ENCODE results near the gene AKT1. TPM values are rescaled to one million over a fixed set of nuclear protein-coding genes. Genes with fewer than 3 reads are reported as not detected.
"Not testable (repeated sequence)": the region's sequence is repeated elsewhere in the genome, so short reads cannot be mapped to it uniquely, and the experiment has no call there.

The AKT1 gene
- total RNA-seq, 2 donors from 2014 or later, result 158 to 162 TPM

DNA sequence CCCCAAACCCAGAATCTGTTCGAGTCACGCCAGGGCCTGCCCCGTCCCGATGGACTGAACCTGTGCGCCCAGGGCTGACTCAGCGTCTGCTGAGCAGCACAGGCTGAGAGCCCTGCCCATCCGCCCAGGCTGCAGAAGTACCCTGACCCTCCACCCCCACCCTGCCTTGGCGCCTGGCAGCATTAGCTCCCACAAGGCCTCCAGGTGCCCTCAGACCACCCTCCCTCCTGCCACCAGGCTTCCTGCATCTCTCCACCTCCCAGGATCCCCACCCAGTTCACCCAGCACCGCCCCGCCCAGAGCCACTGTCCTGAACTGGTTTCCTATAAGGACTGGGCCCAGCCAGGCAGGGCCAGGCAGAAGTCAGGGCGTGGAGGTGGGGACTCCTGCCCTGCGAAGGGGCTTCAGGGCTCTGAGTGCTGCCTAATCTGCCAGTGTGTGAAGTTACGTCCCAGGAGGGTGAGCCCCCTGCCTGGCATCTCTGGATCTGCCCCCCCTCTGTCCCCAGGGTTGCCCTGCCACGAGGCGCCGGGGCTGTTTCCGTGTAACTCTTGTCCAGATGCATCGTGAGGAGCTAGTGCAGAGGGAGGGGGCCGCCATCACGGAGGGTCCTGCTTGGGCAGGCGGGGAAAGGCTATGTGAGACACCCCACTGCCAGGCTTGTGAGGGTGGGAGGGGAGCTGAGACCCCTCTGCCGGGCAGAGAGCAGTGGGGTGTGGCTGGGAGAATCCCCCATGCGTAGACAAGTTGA lies 62.4 kb downstream of the AKT1 start:
- H3K27ac ChIP-seq, result peak overlapping the region; percentile 91 to 95
- peaks cover 40 to 75% of the 10 kb centered on the region in 2 donors for H3K4me1 ChIP-seq (ENCODE audit: control insufficient read depth in 1 of 2, low read depth in 2 of 2)
- H3K27me3 ChIP-seq (replicated peaks; ENCODE audit: insufficient read depth), result no peaks in the 10 kb centered on the region
- DNase-seq (ENCODE audit: low spot score) (no peak), ATAC-seq (ENCODE audit: insufficient number of reproducible peaks, low FRiP score, low read depth) (no peak)
- TF ChIP-seq, protein P1, sequence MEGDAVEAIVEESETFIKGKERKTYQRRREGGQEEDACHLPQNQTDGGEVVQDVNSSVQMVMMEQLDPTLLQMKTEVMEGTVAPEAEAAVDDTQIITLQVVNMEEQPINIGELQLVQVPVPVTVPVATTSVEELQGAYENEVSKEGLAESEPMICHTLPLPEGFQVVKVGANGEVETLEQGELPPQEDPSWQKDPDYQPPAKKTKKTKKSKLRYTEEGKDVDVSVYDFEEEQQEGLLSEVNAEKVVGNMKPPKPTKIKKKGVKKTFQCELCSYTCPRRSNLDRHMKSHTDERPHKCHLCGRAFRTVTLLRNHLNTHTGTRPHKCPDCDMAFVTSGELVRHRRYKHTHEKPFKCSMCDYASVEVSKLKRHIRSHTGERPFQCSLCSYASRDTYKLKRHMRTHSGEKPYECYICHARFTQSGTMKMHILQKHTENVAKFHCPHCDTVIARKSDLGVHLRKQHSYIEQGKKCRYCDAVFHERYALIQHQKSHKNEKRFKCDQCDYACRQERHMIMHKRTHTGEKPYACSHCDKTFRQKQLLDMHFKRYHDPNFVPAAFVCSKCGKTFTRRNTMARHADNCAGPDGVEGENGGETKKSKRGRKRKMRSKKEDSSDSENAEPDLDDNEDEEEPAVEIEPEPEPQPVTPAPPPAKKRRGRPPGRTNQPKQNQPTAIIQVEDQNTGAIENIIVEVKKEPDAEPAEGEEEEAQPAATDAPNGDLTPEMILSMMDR (IDR thresholded peaks at IDR 0.05), result no peak
- no peaks in the 10 kb centered on the region for H3K36me3 ChIP-seq
- H3K9me3 ChIP-seq, result no peaks in the 10 kb centered on the region
- no peak overlapping the region for H3K4me3 ChIP-seq

DNA sequence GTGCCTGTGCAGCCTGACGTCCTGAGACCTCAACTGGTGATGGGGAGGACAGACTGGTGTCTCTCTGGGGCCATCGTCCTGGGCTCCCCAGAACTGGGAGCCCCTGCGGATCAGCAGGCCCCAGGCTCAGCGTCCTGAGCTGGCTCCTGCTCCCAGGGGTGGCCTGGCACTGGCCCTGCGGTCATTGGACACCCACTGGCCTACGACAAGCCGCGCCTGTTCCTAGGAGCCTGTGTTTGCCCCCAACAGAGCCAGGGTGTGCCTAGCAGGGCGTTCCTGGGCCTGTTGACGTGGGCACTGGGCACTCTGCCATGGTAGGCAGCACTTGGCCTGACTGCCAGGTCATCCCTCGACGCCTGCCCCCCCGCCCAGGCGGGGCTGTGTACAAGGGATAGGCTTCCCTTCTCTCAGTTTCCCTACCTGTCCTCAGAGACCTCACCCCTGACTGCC lies 63.2 kb downstream of the AKT1 start:
- no peaks in the 10 kb centered on the region for H3K36me3 ChIP-seq
- ATAC-seq (ENCODE audit: insufficient number of reproducible peaks, low FRiP score, low read depth), result no peak
- no peak overlapping the region for H3K4me3 ChIP-seq
- no peaks in the 10 kb centered on the region for H3K27me3 ChIP-seq (replicated peaks; ENCODE audit: insufficient read depth)
- TF ChIP-seq, protein P1 (IDR thresholded peaks at IDR 0.05), result no peak
- H3K9me3 ChIP-seq, result no peaks in the 10 kb centered on the region
- no peak for DNase-seq (ENCODE audit: low spot score)
- H3K27ac ChIP-seq, result peak overlapping the region; percentile 91 to 95
- peaks cover 39 to 69% of the 10 kb centered on the region in 2 donors for H3K4me1 ChIP-seq (ENCODE audit: control insufficient read depth in 1 of 2, low read depth in 2 of 2)

DNA sequence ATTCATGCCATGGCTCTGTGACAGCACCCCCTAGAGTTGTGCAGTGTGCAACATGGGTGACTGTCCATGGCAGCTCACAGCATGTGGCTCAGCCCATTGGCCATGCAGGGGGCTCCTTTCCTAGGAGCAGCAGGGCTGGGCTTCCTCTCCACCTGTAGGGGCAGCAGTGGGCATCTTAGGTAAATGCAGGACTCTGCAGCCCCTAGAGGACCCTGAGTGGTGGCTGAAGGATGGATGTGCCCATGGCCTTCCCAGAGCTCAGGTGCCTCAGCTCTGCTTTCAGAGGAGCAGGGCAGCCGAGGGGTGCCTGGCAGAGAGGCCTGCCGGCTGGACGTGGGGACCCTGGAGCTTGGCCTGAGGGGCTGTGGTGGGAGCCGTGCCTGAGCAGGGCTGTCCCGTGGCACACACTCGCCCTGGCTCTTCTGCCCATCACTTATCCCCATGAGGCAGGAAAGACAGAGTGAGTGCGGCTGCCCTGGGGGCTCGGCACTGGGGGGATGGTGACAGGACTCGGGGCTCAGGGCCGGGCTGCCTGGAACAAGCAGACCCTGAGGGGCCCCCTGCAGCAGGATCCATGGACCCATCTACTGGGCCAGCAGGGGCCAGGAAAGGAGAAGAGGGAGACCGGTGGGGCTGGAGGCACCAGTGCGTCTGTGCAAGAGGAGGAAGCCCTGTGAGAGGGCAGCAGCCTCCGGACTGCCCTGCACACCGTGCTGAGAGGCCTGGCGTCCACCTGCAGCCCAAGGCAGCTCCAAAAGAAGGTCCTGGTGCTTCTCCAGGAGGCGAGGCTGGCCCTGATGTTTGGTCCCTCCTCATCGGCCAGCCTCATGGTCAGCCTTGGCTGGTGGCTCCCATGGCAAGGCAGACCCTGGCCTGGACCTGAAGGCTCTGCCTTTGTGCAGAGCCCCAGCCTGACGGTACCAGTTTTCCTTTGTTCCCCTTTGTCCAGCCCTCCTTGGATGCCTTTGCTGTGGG lies 63.9 kb downstream of the AKT1 start:
- no peaks in the 10 kb centered on the region for H3K36me3 ChIP-seq
- H3K4me3 ChIP-seq, result no peak overlapping the region
- no peaks in the 10 kb centered on the region for H3K9me3 ChIP-seq
- H3K27me3 ChIP-seq (replicated peaks; ENCODE audit: insufficient read depth), result no peaks in the 10 kb centered on the region
- no peak for DNase-seq (ENCODE audit: low spot score)
- ATAC-seq (ENCODE audit: insufficient number of reproducible peaks, low FRiP score, low read depth), result no peak
- TF ChIP-seq, protein P1 (IDR thresholded peaks at IDR 0.05), result no peak
- peaks cover 35 to 70% of the 10 kb centered on the region in 2 donors for H3K4me1 ChIP-seq (ENCODE audit: control insufficient read depth in 1 of 2, low read depth in 2 of 2)
- H3K27ac ChIP-seq, result peak overlapping the region; percentile 91 to 95

DNA sequence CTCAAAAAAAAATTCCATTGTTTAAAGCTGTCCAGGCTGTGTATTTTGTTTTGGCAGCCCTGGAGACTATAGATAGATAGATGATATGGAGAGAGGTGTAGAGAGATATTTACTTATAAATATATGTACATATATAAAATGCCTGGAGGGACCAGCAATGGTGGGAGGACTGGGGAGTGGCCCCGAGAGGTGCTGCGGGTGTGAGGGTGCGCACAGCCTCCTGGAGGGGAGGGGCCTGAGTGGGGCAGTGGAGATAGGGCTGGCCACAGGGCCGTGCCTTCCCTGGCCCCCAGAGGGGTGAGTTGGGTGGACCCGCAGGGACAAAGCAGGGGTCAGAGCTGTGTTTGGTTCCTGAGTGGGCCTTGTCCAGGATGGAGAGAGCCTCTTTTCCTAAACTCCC lies 65.1 kb downstream of the AKT1 start:
- Histone ChIP-seq H3K4me3 (no peak overlapping the region), H3K9me3 (no peaks in the 10 kb centered on the region), H3K36me3 (no peaks in the 10 kb centered on the region), H3K27me3 (replicated peaks; ENCODE audit: insufficient read depth) (no peaks in the 10 kb centered on the region), H3K4me1 (ENCODE audit: control insufficient read depth in 1 of 2, low read depth in 2 of 2) (peaks cover 38 to 70% of the 10 kb centered on the region in 2 donors), H3K27ac (peak overlapping the region in 1 of 2 donors; percentile 22)
- TF ChIP-seq, protein P1 (IDR thresholded peaks at IDR 0.05), result no peak
- DNase-seq (ENCODE audit: low spot score) (no peak), ATAC-seq (ENCODE audit: insufficient number of reproducible peaks, low FRiP score, low read depth) (no peak)

DNA sequence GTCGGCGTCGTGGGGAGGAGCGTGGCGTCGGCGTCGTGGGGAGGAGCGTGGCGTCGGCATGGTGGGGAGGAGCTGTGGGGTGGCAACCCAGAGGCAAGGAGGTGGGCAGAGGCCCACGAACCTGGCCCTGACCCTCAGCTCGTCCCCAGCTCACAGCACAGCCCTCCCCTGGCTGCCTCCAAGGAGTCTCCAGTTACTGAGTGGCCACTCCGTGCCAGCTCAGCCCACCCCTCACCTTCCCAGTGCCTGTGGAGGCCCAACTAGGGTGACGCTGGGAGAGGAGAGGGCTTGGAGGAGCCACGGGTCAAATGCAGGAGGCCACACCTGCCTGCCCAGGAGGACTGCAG lies 65.7 kb downstream of the AKT1 start:
- Histone ChIP-seq H3K4me3 (no peak overlapping the region), H3K27ac (no peak overlapping the region)

DNA sequence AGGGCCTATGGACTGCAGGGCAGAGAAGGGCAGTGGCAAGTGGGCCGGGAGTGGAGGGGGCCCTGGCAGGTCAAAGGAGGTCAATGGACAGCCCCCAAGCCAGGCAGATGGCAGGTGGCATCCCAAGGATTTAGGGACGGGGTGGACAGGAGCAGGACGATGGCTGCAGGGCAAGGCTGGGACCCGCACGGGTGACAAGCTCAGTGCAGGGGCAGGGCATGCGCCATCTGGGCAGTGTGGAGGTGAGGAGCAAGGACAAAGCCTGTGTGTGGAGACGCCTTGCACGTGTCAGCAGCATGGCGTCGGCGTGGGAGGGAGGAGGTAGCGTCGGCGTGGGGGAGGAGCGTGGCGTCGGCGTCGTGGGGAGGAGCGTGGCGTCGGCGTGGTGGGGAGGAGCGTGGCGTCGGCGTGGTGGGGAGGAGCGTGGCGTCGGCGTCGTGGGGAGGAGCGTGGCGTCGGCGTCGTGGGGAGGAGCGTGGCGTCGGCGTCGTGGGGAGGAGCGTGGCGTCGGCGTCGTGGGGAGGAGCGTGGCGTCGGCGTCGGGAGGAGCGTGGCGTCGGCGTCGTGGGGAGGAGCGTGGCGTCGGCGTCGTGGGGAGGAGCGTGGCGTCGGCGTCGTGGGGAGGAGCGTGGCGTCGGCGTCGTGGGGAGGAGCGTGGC lies 66.2 kb downstream of the AKT1 start:
- H3K4me3 ChIP-seq; ATAC-seq (ENCODE audit: insufficient number of reproducible peaks, low FRiP score, low read depth); H3K27me3 ChIP-seq (replicated peaks; ENCODE audit: insufficient read depth); H3K9me3 ChIP-seq; H3K36me3 ChIP-seq; H3K27ac ChIP-seq; DNase-seq (ENCODE audit: low spot score): not testable (repeated sequence)
- peaks cover 32 to 69% of the 10 kb centered on the region in 2 donors for H3K4me1 ChIP-seq (ENCODE audit: control insufficient read depth in 1 of 2, low read depth in 2 of 2)

More for the DNA sequence above, 65.7 kb downstream of the AKT1 start:
- TF ChIP-seq, protein P1 (IDR thresholded peaks at IDR 0.05), result no peak
- Histone ChIP-seq H3K27me3 (replicated peaks; ENCODE audit: insufficient read depth) (no peaks in the 10 kb centered on the region), H3K36me3 (no peaks in the 10 kb centered on the region), H3K4me1 (ENCODE audit: control insufficient read depth in 1 of 2, low read depth in 2 of 2) (peaks cover 31 to 70% of the 10 kb centered on the region in 2 donors), H3K9me3 (no peaks in the 10 kb centered on the region)
- ATAC-seq (ENCODE audit: insufficient number of reproducible peaks, low FRiP score, low read depth) (no peak), DNase-seq (ENCODE audit: low spot score) (no peak)
